Lower lobe of right lung (tissue), 2 donors: ENCODE measurements around the gene ABHD17B. TPM values are rescaled to one million over a fixed set of nuclear protein-coding genes. Genes with fewer than 3 reads are reported as not detected.

Experiments
- ATAC-seq, 2 donors: fragments of 200-7000 bp; cut with Tn5 transposase; one replicate each; pipeline ENCODE4 v1.9.1; 2020 to 2022; ENCODE audit warnings: mild to moderate bottlenecking in 2 of 2, moderate library complexity in 2 of 2
- DNase-seq: peaks from one replicate; pipeline ENCODE4 v3.0.0-alpha.2; 2020
- H3K27ac ChIP-seq: fragments of 200-600 bp; one replicate; pipeline ENCODE4 v1.8.0; 2022
- H3K27me3 ChIP-seq: fragments of 200-600 bp; one replicate; pipeline ENCODE4 v1.8.0; 2022; ENCODE audit warnings: low read depth
- H3K36me3 ChIP-seq: fragments of 200-600 bp; one replicate; pipeline ENCODE4 v1.8.0; 2022; ENCODE audit warnings: mild to moderate bottlenecking
- H3K4me1 ChIP-seq: fragments of 200-600 bp; one replicate; pipeline ENCODE4 v1.8.0; 2022
- H3K4me3 ChIP-seq: fragments of 200-600 bp; one replicate; pipeline ENCODE4 v1.8.0; 2022; ENCODE audit warnings: mild to moderate bottlenecking
- H3K9me3 ChIP-seq: fragments of 200-600 bp; one replicate; pipeline ENCODE4 v1.8.0; 2022
- intact Hi-C: fragments of 100-400 bp; cut with DNase I; formaldehyde crosslinking; loops from one replicate; pipeline ENCODE4 v1.11.0; 2022
- total RNA-seq: library from RNA; stranded (reverse); fragmentation: NEBNext Ultra II Directional; extraction: Animal tissue kit (Norgen Biotek cat#: 25700); gene quantifications from one replicate; pipeline ENCODE4 v1.2.1, GENCODE V29; 2021
- TF ChIP-seq, protein P1 (sequence below): fragments of 200-600 bp; IDR thresholded peaks from one replicate; pipeline ENCODE4 v1.8.0; 2022; ENCODE audit warnings: antibody characterized with exemption, mild to moderate bottlenecking
- donor health status: DM: no; HTN: yes; CAD: no; lungs with severe emphysema.

ABHD17B gene
- total RNA-seq, 1 donor from 2014 or later, result 12.8 TPM

DNA sequence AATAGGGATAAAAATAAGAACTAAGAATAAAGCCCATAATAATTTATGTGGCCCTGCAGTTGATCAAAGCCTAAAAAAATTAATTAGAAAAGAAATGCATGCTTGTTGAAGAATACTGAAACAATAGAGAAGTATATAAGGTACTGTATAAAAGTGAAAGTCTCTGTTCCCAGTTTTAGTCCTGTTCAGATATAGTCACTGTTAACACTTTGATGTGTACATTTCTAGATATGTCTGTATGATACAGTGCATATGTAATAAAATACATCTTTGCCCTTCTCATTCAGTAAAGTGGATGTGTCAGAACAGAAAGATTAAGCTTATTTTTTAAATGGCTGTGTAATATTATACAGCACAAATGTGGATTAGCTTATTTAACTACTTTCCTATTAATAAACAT is 4.5 kb upstream of the ABHD17B start:
- no peak for ATAC-seq
- no peak overlapping the region for H3K4me3 ChIP-seq
- no peak overlapping the region for H3K27ac ChIP-seq
- no peaks in the 10 kb centered on the region for H3K36me3 ChIP-seq
- TF ChIP-seq, protein P1, sequence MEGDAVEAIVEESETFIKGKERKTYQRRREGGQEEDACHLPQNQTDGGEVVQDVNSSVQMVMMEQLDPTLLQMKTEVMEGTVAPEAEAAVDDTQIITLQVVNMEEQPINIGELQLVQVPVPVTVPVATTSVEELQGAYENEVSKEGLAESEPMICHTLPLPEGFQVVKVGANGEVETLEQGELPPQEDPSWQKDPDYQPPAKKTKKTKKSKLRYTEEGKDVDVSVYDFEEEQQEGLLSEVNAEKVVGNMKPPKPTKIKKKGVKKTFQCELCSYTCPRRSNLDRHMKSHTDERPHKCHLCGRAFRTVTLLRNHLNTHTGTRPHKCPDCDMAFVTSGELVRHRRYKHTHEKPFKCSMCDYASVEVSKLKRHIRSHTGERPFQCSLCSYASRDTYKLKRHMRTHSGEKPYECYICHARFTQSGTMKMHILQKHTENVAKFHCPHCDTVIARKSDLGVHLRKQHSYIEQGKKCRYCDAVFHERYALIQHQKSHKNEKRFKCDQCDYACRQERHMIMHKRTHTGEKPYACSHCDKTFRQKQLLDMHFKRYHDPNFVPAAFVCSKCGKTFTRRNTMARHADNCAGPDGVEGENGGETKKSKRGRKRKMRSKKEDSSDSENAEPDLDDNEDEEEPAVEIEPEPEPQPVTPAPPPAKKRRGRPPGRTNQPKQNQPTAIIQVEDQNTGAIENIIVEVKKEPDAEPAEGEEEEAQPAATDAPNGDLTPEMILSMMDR, result no peak
- no peak for DNase-seq
- intact Hi-C loops, result no loop called here
- H3K4me1 ChIP-seq, result peaks cover 22% of the 10 kb centered on the region
- no peaks in the 10 kb centered on the region for H3K27me3 ChIP-seq
- no peaks in the 10 kb centered on the region for H3K9me3 ChIP-seq

DNA sequence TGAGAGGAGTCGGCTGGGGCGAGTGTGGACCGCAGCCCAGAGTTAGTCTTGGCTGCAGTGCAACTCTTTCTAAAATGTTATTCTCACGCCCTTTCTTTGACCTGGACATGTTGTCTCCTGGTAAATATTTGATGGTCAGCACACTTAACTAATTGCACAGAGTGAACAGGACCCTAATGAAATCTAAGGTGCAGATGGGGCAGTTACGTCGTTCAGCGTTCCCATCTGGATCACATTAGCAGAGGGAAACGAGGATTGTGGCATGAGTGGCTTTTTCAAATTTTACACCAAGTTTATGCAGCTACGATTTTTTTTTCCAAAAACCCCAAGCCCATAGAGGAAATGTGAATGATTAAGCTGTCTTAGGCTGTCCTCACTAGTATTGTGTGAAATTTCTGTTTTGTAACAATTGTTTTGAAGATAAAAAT is 929 bp upstream of the ABHD17B start:
- no peaks in the 10 kb centered on the region for H3K9me3 ChIP-seq
- peak overlapping the region; percentile 93 for H3K4me3 ChIP-seq
- no peaks in the 10 kb centered on the region for H3K27me3 ChIP-seq
- DNase-seq, result no peak
- no peaks in the 10 kb centered on the region for H3K36me3 ChIP-seq
- peaks cover 36% of the 10 kb centered on the region for H3K4me1 ChIP-seq
- no peak for ATAC-seq
- intact Hi-C loops, result no loop called here
- TF ChIP-seq, protein P1, result no peak
- peak overlapping the region; percentile 93 for H3K27ac ChIP-seq

DNA sequence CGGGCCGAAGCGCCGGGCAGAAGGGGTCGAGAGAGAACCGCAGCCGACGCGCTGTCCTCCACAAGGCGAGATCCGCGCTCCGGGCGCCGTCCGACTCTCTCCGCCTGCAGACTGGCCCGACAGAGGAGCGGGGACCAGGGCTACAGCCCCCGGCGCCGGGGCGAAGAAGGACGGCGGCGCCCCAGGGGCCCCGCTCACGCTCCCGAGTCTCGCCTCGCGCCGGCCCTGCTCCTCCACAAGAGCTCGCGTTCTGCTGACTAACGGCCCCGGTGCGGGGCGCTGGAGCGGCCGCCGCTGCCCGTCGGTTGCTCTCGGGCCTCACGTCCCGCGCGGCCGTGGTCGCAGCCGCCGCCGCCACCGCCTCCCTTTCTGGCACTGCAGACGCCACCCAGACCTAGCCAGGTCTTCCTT is 338 bp downstream of the ABHD17B start:
- Histone ChIP-seq H3K4me3 (peak overlapping the region; percentile 93), H3K36me3 (peaks cover 5% of the 10 kb centered on the region), H3K9me3 (no peaks in the 10 kb centered on the region), H3K27ac (peak overlapping the region; percentile 93), H3K4me1 (peaks cover 36% of the 10 kb centered on the region), H3K27me3 (no peaks in the 10 kb centered on the region)
- TF ChIP-seq, protein P1, result no peak
- intact Hi-C loops, result no loop called here
- DNase-seq (no peak), ATAC-seq (peak; percentile 56 to 59)

DNA sequence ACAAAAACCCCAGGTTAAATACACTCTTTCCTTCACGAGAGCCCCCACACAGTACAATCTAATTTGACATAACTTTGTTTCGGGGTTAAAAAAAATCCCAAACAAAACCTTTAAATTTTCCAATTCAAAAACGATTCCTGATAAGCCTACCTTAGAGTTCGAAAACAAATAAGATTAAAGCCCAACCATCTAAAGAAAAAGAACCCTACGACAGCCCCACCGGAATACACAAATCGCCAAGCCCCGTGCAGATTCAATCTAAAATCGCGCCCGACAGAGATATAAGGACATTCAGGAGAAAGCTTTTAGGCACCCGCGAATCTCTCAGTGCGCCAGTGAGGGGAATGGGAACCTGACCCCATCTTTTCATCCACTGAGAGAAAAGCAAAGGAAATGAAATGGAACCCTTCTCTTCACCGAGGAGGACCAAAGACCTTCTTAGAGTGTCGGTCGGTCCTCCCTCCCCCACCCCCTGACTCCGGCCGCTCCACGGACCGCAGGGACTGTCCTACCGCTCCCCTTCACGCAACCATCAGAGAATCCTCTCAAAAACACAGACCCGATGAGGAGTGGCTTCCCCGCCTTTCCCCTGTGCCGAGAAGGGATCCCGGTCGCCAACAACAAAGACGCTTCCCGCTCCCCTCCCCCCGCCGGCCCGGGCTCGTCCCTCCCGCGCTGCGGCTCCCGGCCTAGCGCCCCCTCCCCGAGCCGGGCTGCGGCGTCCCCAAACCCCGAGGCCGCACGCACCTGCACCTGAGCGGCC is 925 bp downstream of the ABHD17B start:
- peaks cover 7% of the 10 kb centered on the region for H3K36me3 ChIP-seq
- H3K27me3 ChIP-seq, result no peaks in the 10 kb centered on the region
- H3K27ac ChIP-seq, result peak overlapping the region; percentile 93
- intact Hi-C loops, result no loop called here
- H3K4me1 ChIP-seq, result peaks cover 36% of the 10 kb centered on the region
- H3K4me3 ChIP-seq, result peak overlapping the region; percentile 93
- no peaks in the 10 kb centered on the region for H3K9me3 ChIP-seq
- DNase-seq, result peak; percentile 75
- TF ChIP-seq, protein P1, result no peak
- peak; percentile 28 to 43 for ATAC-seq

DNA sequence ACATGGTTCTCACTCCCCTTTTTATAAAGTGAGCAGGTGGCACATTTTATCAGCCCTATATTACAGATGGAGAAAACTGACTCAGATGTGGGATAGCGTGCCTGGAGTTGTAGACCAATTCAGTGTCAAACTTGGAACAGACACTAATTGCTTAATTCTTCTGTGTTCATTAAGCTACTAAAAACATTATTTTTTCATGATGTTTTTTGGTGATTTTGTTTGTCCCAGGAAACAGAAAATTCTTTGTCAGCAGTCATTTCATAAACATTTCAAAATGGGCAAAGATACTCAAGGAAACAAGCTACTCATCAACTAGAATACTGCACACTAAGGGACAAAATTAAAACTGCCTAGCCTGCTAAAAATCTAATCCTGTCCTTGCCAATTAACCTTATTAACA is 2.2 kb downstream of the ABHD17B start:
- Histone ChIP-seq H3K9me3 (no peaks in the 10 kb centered on the region), H3K36me3 (peaks cover 7% of the 10 kb centered on the region), H3K4me3 (peak overlapping the region; percentile 93), H3K4me1 (peaks cover 34% of the 10 kb centered on the region), H3K27me3 (no peaks in the 10 kb centered on the region), H3K27ac (no peak overlapping the region)
- intact Hi-C loops, result no loop called here
- DNase-seq, result no peak
- TF ChIP-seq, protein P1, result no peak
- ATAC-seq, result no peak
